Progenitor cell of endocrine pancreas (in vitro differentiated cells): ENCODE measurements around the gene SRRM4. TPM values are rescaled to one million over a fixed set of nuclear protein-coding genes. Genes with fewer than 3 reads are reported as not detected.
"Not testable (repeated sequence)": the region's sequence is repeated elsewhere in the genome, so short reads cannot be mapped to it uniquely, and the experiment has no call there.

Experiments used
- DNase-seq: peaks from one replicate; pipeline ENCODE4 v3.0.0; 2021; ENCODE audit warnings: low spot score; ENCODE audit not compliant: unreplicated experiment
- H3K27ac Mint-ChIP-seq: 2 replicates; pipeline ENCODE4 v1.8.0; 2021; ENCODE audit warnings: mild to moderate bottlenecking, moderate library complexity, mixed read lengths
- H3K27me3 Mint-ChIP-seq: 2 replicates; pipeline ENCODE4 v1.8.0; 2021; ENCODE audit warnings: mixed read lengths
- H3K36me3 Mint-ChIP-seq: 2 replicates; pipeline ENCODE4 v1.8.0; 2022; ENCODE audit warnings: mixed read lengths; ENCODE audit not compliant: insufficient read depth
- H3K4me1 Mint-ChIP-seq: 2 replicates; pipeline ENCODE4 v1.8.0; 2021; ENCODE audit warnings: low read depth, mixed read lengths
- H3K4me3 Mint-ChIP-seq: 2 replicates; pipeline ENCODE4 v1.8.0; 2021; ENCODE audit warnings: low read depth, mild to moderate bottlenecking, moderate library complexity, mixed read lengths
- H3K9me3 Mint-ChIP-seq: 2 replicates; pipeline ENCODE4 v1.8.0; 2021; ENCODE audit warnings: low read depth, mixed read lengths
- CTCF ChIP-seq: fragments of 200-600 bp; sonication (generic); IDR thresholded peaks from one replicate; pipeline ENCODE4 v1.5.0; 2021; ENCODE audit warnings: antibody characterized with exemption, mild to moderate bottlenecking; ENCODE audit not compliant: unreplicated experiment
- total RNA-seq: library from RNA; stranded (reverse); gene quantifications from 2 replicates; pipeline ENCODE4 v1.2.1, GENCODE V29; 2021

SRRM4 gene
- total RNA-seq, 1 donor from 2014 or later, result 2.4 TPM

DNA sequence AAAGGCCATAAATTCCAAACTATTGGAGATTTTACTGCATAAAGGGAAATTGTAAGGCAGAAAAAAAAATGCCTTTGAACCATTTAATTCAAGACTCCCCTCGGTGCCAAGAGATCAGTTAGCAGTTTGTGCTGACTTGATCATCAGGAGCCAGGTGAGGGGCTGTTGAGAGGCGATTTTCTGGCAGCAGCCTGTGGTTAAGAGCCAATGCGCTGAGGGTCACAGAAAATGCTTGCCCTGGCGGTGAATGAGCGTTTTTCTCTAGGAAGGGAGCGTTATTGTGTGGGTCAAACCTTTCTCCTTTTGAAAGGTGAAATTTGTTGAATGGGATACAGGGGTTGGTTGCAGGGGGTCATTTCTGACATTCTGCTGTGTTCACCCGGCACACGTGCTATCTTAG is 4.7 kb downstream of the SRRM4 start:
- Mint-ChIP-seq H3K4me1 (peaks cover 1% of the 10 kb centered on the region), H3K27me3 (peaks cover 76% of the 10 kb centered on the region), H3K36me3 (no peaks in the 10 kb centered on the region), H3K4me3 (no peak overlapping the region), H3K9me3 (no peaks in the 10 kb centered on the region), H3K27ac (no peak overlapping the region)
- DNase-seq, result no peak
- no peak for TF ChIP-seq CTCF

DNA sequence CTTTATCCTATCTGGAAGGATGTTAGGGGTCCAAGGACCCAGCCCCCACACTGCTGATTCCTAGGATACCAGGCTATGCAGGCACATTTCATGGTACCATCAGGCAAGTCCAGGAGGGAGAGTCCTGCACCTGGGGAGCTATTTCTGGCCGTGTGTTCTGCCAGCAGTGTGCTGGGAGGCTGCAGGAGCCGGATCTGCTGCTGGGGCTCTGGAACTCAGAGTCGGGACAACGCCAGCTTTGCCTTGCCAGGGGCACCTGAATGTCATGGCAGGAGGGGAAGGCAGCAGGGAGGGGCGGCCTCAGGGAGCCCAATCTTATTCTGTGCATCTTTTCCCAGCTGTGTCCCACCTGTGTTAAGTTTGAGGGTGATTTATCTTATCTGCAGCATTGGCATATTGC is 17.8 kb downstream of the SRRM4 start:
- H3K27ac Mint-ChIP-seq, result no peak overlapping the region

GRCh38 chr12:119005085-119005484 is 23.7 kb downstream of the SRRM4 start:
- DNase-seq, result no peak
- Mint-ChIP-seq H3K4me3 (no peak overlapping the region), H3K4me1 (peaks cover 5% of the 10 kb centered on the region), H3K27ac (no peak overlapping the region), H3K27me3 (peaks cover 20% of the 10 kb centered on the region), H3K9me3 (no peaks in the 10 kb centered on the region), H3K36me3 (no peaks in the 10 kb centered on the region)
- TF ChIP-seq CTCF, result no peak

More for the DNA sequence above, 17.8 kb downstream of the SRRM4 start:
- Mint-ChIP-seq H3K9me3 (no peaks in the 10 kb centered on the region), H3K27me3 (peaks cover 16% of the 10 kb centered on the region), H3K4me1 (peaks cover 2% of the 10 kb centered on the region), H3K4me3 (no peak overlapping the region), H3K36me3 (no peaks in the 10 kb centered on the region)
- no peak for DNase-seq
- TF ChIP-seq CTCF, result no peak

- peaks cover 20% of the 10 kb centered on the region for H3K27me3 Mint-ChIP-seq
- peaks cover 5% of the 10 kb centered on the region for H3K4me1 Mint-ChIP-seq
- H3K4me3 Mint-ChIP-seq, result no peak overlapping the region
- DNase-seq, result no peak
- H3K27ac Mint-ChIP-seq, result peak overlapping the region; percentile 54
- H3K9me3 Mint-ChIP-seq, result no peaks in the 10 kb centered on the region
- no peak for TF ChIP-seq CTCF
- H3K36me3 Mint-ChIP-seq, result no peaks in the 10 kb centered on the region
These were observed 24.6 kb downstream of the SRRM4 start for GRCh38 chr12:119005913-119006312.

GRCh38 chr12:119006746-119007145 is 25.4 kb downstream of the SRRM4 start:
- Mint-ChIP-seq H3K9me3 (no peaks in the 10 kb centered on the region), H3K36me3 (no peaks in the 10 kb centered on the region), H3K4me3 (no peak overlapping the region), H3K27me3 (peaks cover 20% of the 10 kb centered on the region), H3K4me1 (peaks cover 5% of the 10 kb centered on the region), H3K27ac (no peak overlapping the region)
- DNase-seq, result no peak
- no peak for TF ChIP-seq CTCF

GRCh38 chr12:119008273-119008672 is 26.9 kb downstream of the SRRM4 start:
- peaks cover 27% of the 10 kb centered on the region for H3K27me3 Mint-ChIP-seq
- not testable (repeated sequence) for H3K27ac Mint-ChIP-seq, H3K36me3 Mint-ChIP-seq, H3K9me3 Mint-ChIP-seq, H3K4me3 Mint-ChIP-seq, DNase-seq, H3K4me1 Mint-ChIP-seq
